Stimulated activated CD4-positive, alpha-beta T cell treated with anti-CD3 and anti-CD28 coated beads, Interleukin-1b, Interleukin-23, amount 100 ng/mL, for 24 hours (primary cell): ENCODE results near the gene CHST5.

Source experiments
- DNase-seq, 4 experiments: peaks; one replicate each; pipeline ENCODE4 v3.0.0-alpha.2; 2020; ENCODE audit warnings: low read depth in 4 of 4, low spot score in 1 of 4

Gene CHST5

DNA sequence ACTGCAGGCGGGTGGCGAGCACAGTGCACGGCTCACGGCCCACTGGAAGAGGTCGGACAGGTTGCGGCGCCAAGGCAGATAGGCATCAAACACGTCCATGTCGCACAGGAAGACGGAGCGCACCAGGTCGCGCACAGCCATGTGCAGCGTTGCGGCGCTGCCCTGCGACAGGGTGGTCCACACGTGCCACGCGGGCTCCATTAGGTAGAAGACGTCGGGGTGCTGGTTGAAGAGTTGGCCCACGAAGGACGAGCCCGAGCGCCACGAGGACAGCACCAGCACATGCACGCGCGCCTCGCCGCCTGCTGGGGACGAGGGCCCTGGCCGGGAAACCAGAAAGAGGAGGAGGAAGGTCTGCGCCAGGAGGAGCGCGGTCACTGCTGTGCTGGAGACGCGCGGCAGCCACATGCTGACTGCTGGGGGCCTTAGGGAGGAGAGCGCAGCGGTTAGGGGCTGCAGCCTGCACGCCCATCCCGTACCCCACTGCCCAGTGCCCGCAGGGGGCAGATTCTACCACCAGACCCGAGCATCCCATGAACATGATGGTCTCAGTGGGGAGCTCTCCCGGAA lies 56.4 kb downstream of the CHST5 start:
- no peak for DNase-seq
